GM18858 (cell line): ENCODE measurements around the gene UXS1.

Experiments
- ATAC-seq: cut with Tn5 transposase; IDR thresholded peaks from one replicate; pipeline ENCODE4 v1.9.1; 2021; ENCODE audit not compliant: unreplicated experiment

Gene UXS1

GRCh38 chr2:106113361-106113966 lies 80.6 kb downstream of the UXS1 start:
- ATAC-seq, result no peak

GRCh38 chr2:106111882-106112571 lies 82.1 kb downstream of the UXS1 start:
- ATAC-seq, result no peak

- no peak for ATAC-seq
Observed at GRCh38 chr2:106109675-106110424, 84.3 kb downstream of the UXS1 start.

GRCh38 chr2:106108791-106109190 lies 85.3 kb downstream of the UXS1 start:
- ATAC-seq, result no peak

GRCh38 chr2:106108351-106108750 lies 85.8 kb downstream of the UXS1 start:
- no peak for ATAC-seq

- ATAC-seq, result peak; percentile 67
Observed at GRCh38 chr2:106107509-106108131, 86.5 kb downstream of the UXS1 start.

GRCh38 chr2:106106622-106107508 lies 87.2 kb downstream of the UXS1 start:
- ATAC-seq, result no peak

GRCh38 chr2:106105151-106105922 lies 88.8 kb downstream of the UXS1 start:
- no peak for ATAC-seq

GRCh38 chr2:106104332-106105062 lies 89.6 kb downstream of the UXS1 start:
- peak; percentile 57 for ATAC-seq

- no peak for ATAC-seq
Observed at GRCh38 chr2:106099691-106100090, 94.4 kb downstream of the UXS1 start.

GRCh38 chr2:106098664-106099063 lies 95.4 kb downstream of the UXS1 start:
- ATAC-seq, result no peak

GRCh38 chr2:106098081-106098480 lies 96.0 kb downstream of the UXS1 start:
- no peak for ATAC-seq

GRCh38 chr2:106097038-106098000 lies 96.8 kb downstream of the UXS1 start:
- no peak for ATAC-seq

- ATAC-seq, result no peak
Observed at GRCh38 chr2:106096299-106097037, 97.6 kb downstream of the UXS1 start.

GRCh38 chr2:106095478-106096298 lies 98.4 kb downstream of the UXS1 start:
- ATAC-seq, result no peak

GRCh38 chr2:106094131-106094841 lies 99.8 kb downstream of the UXS1 start:
- ATAC-seq, result no peak
